ENCODE results near the gene RBP5.

Gene RBP5

DNA sequence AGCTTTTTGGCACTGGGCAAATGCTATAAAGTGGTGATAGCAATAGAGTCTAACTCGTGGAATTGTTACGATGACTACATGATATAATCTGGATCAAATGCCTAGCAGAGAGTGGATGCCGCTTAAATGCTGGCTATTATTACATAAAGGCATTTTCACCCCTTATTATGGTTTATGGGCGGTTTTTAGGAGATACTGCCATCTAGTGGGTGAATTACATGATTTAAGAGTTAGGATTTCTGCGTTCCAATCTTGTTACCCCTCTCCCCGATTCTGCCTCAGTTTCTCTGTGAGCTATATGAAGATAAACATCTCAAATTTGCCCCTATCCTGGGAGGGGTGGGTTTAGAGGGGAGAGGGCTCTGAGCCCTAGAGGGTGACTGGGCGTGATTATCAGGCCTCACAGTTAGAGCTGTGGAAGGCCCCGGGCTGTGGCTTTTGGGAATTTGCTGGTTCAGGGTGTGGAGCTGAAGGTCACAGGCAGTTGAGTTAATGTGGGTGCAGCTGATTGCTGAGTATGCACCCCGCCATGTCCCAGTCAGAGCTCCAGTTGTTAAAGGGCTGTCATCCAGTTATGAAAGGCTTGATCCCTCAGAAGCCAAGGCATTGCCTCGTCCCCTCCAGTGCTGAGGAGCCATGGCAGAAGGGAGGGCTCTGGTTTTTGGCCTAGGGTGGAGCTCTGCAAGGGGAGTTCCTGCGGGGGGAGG is 15.9 kb upstream of the RBP5 start:
- peak; percentile 96 for DNase-seq

DNA sequence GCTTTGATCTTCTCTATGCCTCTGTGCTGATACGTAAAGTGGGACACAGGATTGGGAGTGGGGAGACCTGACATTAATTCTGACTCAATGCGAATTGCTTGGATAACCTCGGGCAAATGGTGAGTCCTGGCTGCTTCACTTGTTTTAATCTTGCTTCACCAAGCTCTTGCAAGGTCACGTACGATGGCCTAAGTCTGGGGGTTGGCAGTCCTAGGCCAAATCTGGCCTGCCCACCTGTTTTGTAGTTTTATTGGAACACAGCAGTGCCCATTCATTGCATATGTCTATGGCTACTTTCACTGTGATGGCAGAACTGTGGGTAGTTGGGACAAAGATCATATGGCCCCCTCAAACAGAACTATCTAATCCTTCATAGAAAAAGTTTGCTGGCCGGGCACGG is 14.9 kb upstream of the RBP5 start:
- no peak for DNase-seq

DNA sequence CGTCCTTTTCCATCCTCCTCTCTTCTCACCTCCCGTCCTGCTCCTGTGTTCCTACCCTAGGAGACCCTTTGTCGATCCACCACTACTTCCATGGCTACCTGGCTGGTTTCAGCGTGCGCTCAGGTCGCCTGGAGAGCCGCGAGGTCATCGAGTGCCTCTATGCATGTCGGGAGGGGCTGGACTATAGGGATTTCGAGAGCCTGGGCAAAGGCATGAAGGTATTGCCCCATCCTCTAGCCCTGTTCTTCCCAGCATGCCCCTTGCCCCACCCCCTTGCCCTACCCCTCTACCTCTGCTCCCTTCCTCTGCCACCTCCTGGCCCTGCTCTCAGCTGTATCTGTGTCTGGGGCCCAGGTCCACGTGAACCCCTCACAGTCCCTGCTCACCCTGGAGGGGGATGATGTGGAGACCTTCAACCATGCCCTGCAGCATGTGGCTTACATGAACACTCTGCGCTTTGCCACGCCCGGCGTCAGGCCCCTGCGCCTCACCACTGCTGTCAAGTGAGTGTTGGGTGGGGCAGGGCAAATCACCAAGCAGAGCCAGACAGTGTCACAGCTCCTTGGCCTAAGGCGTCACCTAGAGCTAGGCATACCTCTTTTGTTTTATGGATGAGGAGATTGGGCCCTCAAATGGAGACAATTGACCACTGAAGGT is 14.2 kb upstream of the RBP5 start:
- no peak for DNase-seq

DNA sequence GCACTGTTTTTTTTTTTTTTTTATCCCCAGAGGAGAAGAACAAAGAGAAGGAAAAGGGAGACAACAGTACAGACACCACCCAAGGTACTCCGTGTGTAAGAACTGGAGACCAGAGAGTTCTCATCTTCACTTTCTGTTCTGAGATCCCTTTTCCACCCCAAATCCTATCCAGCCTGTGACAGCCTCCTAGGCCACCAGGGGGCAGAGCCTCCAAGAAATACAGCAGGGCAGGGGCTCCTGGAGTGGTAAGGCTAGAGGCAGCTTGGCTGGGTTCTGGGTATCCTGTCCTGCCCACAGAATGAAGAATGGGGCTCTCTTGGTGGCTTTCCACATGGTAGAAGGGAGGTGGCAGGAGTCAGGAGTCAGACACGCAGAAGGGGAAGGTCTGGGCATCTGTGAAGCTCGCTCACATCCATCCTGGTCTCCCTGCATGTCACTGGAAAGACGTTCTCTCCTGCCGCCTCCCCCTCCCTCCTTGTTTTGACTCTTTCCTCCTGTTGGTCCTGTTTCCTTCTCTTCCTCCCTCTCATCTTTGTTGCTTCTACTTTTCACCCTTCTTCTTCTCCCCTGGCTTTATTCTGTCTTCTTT is 13.5 kb upstream of the RBP5 start:
- peak; percentile 76 for DNase-seq

DNA sequence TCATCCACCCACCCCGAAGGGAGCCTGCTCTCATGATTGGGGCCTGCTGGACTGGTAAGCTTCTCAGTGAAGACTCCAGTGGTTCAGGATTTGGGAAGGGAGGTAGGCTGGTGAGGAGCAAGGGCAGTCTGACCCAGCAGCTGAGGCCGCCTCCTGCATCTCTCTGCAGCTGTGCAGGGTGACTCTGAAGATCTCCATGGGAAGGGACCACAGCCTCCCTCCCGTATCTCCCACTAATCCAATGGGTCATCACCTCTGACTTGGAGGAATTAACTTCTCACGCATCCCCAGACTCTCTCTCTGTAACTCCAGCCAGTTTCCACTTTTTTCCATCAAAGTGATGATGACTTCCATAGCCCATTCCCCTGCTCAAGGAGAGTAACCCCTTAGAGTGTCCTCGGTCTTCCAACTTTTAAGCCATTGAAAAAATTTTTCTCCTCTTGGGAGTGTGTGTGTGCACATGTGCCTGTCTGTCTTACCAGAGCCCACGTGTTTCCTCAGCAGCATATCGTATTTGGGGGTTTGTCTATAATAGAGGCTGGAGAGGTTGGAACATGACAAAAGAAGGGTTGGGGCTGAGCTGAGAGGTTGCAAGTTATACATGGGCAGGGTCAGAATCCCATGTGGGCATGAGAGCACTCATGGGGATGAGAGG is 12.8 kb upstream of the RBP5 start:
- no peak for DNase-seq

DNA sequence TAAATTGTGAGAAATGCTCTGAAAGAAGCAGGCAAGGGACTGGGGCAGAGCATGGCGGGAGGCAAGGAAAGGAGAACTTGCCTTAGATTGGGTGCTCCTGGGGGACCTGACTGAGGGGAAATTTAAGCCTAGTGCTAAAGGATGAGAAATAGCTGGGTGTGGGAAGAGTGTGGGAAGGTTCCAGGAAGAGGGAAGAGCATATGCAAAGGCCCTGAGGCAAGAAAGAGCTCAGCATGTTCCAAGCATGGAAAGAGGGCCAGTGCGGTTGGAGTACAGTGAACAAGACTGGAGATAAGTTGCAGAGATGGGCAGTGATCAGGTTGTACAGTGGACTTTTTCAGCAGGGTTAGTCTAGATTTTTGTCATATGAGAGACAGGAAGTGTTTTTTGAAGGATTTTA is 10.5 kb upstream of the RBP5 start:
- no peak for DNase-seq

DNA sequence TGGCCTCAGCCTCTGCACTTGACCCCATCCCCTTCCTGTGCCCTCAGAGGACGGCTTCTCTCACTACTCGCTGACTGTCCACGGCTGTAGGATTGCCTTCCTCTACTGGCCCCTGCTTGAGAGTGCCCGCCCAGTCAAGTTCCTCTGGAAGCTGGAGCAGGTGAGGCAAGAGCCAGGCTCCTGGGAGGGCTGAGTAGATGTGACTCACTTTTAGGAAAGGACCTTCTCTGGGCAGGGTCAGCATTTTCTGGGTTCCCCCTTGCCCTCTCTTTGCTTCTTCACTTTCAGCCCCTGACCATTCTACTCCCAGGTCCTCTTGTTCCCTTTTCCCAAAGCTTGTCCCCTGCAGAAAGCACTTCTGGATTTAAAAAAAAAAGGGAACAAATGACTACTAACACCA is 9.2 kb upstream of the RBP5 start:
- no peak for DNase-seq

DNA sequence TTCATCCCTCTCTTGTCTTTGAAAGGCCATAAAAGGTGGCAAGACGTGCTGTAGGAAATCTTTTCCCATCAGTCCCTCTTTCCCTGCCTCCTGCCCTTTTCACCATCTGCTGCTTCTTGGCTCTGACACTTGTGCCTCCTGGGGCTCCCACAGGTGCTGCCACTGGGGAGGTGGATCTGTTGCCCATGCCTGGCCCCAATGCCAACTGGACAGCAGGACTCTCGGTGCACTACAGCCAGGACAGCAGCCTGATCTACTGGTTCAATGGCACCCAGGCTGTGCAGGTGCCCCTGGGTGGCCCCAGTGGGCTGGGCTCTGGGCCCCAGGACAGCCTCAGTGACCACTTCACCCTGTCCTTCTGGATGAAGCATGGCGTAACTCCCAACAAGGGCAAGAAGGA is 8.0 kb upstream of the RBP5 start:
- DNase-seq, result no peak

DNA sequence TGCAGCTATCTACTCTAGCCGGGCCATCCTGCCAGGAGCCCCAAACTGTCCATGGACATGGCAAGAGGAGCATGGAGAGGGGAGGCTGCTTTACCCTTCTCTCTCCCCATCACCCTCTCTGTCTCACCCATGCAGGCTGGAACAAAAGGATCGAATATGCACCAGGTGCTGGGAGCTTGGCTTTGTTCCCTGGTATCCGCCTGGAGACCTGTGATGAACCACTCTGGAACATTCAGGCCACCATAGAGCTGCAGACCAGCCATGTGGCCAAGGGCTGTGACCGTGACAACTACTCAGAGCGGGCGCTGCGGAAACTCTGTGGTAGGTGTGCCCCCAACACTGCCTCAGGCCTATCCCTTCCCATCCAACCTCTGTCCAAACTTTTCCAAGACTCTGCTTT is 7.4 kb upstream of the RBP5 start:
- no peak for DNase-seq

DNA sequence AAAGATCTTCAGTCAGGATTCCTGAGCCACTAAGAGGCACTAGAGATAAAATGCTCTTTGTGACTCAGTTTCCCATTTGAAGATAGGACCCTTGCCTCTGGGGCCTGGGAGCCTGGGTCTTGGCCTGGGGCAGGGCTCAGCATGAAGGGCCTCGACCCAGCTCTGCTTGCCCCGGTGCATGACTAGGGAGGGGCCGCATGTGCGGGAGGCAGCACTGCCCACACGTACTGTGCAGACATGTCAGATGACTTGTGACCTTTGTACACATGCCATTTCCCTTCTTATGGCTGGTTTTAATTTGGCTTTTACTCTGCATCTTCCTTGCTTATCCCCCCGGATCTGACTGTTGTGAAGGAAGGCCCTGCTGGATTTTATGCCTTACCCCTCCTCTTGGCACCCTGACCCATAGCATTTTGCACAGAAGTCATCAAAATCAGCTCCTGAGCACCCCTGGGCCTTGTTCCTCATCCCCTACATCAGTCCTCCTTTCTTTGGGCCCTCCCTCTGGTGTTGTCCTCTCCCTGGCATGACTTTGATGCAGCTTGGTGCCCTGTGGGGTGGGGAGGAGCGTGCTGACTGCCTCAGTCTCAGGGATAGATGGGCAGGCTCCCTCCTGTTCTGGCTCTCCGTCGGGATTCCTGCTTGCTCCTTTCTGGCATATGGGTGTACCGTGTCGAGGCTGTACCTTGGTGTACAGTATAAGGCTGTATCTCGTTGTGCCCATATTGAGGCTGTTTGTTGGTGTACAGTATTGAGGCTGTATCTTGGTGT is 5.9 kb upstream of the RBP5 start:
- DNase-seq, result no peak

DNA sequence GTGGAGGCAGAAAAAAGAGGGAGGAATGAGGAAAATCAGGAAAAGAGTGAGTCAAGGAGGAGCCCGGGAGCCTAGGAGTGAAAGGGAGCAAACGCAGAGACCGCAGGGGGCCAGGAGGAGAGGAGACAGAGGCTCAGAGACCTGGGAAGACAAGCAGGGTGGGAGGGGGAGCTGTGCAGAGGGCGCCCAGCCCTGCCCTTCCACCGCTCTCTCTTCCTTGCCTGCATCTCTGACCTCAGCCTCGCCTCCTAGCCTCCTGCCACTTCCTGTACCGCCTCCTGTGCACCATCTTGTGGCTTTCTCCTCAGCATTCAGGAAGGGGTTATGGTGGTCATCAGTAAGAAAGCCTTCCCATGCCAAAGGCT is 2.8 kb upstream of the RBP5 start:
- DNase-seq, result no peak

DNA sequence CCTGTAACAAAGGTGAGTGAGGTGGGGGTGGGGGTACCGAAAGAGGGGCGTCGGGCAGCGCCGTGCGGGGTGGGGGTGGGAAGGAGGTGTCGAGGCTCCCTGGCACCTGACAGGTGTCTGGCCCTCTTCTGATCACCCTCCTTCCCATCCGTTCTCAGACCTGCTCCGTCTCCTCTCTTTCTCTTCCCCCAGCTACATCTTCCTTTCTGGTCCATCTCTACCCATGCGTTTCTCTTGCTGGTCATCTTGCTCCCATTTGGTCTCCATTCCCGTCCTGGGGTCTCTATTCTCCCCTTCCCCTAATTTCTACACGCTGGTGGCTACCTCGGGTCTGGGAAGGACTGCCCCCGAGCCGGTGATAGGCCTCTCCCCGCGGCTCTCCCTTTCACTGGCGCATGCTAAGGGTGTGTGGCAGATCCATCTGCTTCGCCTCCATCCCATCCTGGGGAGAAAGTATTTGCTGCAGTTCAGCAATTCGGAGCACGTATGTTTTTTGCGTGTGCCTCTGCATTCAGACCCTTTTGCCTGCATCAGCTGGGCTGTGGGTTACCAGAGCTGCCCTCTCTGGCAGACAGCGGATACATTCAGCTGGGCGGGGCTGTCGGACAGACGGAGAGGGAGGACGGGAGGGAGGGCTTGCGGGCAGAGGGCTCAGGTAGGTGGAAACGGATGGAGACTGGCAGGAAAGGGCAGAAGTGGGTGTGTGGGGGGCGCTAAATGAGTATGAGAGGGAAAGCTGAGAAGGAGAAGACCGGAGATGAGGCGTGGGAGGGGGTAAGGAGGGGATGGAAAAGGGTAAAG is 2.2 kb upstream of the RBP5 start:
- peak; percentile 93 for DNase-seq

DNA sequence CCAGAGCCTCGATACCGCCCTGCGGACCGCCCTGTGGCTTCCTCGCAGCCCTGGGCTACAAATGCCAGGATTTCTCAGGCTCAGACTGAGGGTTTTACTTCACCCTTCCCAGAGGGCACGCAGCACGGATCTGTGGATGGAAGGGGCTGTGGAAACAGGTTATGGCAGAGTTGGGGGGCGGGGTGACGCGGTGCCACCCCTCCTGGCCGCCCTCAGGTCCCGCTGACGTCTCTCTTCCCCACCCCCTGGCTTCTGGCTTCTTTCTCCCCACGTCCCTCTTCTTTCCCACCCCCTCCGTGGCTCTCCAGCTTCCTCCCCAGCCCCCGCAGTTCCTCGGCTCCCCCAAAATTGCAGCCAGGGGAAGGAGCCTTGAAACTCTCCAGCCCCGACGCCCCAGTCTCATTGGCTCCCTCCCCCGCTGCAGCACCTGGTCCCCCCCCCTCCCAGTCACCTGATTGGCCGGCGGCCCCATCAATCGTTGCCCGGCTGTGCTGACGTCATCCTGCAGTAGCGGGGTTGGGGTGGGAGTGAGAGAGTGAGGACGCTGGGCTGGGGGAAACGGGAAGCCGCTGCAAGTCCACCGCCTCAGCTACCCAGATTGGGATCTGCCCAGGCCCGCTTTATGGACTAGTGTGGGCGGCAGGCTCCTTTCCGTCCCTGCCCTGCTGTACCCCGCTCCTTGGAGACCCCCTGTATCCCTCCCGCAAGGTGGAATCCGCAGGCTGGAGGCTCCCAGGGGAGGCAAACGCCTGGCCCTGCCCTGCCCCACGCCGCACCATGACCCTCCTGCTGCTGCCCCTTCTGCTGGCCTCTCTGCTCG is 1.4 kb upstream of the RBP5 start, which contains the start of gene CLSTN3:
Gene CLSTN3, plus strand, starts transcription at position 500 of the 820 bp plus-strand sequence. Its CDS starts 278 bp downstream, at position 778.
- DNase-seq, result peak; percentile 100

DNA sequence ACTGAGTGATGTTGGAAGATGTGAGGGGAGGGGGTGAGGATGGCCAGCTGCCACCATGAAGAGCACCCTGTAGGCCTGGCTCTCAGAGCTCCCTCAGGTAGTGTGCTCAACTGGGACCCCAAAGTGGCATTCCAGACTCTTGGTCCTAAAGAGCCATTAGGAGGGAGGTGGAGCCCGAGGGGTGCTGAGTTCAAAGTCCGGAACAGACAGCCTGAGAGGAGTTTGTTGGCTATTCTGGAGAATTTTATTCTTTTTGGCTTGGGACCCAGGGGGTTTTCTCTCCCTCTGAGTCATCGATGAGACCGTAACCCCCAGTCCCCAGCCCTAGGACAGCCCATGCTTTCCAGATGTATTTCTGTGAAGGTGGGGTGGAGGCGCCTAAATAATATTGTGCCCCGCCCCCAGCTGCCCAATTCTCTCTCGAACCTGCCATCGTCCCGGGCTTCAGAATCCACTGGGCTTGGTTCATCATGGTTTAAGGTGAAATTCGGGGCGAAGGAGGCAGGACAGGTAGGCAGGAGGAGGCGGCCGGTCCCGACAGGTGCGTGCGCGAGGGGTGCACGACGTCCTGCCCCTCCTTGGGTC is 690 bp upstream of the RBP5 start:
- no peak for DNase-seq

DNA sequence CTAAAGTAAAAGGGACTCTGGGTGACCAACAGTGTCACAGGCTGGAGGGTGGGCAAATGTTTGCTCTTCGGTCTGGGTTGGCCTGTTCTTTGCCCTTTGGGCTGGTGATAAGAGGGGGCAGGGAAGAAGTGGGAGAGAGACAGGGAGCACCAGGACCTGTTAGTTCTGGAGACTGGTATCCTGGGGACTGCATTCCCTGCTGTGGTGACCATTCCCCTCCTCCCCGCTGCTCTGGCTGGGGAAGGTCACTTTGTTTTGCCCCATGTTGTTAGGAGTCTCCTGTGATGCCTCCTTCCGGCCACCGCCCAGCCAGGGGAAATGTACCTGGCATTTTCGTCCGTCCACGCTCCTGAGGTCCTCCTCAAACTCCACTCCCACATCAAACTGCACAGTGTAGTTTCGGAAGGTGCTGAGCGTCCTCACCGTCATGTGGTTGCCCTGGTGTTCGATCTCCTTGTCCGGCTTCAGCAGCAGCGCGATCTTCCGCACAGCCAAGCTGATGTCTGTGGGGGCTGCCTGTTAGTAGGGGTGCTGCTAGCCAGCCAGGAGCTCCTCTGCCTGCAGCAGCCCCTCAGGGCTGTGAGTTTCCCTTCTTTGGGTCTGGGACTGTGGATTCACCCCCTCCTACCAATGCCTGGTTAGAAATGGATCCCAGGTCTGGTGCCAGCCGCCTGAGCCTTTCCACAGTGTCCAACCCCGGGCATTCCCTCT is 618 bp downstream of the RBP5 start:
- DNase-seq, result no peak

DNA sequence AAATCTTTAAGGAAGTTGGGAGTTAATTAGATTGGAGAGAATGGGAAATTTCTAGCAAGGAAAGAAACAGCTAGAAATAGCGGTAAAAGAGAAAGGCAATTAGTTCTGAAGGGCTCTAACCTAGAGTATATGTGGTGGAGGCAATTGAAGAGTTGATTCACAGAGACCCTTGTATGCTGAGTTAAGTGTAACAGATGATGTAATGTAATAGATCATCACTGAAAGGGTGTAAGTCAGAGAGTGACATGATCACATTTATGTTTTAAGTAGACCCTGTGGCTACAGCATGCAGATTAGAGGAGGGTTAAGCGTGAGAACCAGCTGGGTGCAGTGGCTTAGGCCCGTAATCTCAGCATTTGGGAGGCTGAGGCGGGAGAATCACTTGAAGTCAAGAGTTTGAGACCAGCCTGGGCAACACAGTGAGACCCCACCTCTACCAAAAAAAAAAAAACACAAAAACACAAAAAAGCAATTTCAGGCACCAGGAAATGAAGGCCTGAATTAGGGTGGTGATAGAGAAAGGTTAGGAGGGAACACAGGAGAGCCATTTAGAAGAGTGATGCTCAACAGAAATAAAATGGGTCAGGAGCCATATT is 3.0 kb downstream of the RBP5 start:
- no peak for DNase-seq

DNA sequence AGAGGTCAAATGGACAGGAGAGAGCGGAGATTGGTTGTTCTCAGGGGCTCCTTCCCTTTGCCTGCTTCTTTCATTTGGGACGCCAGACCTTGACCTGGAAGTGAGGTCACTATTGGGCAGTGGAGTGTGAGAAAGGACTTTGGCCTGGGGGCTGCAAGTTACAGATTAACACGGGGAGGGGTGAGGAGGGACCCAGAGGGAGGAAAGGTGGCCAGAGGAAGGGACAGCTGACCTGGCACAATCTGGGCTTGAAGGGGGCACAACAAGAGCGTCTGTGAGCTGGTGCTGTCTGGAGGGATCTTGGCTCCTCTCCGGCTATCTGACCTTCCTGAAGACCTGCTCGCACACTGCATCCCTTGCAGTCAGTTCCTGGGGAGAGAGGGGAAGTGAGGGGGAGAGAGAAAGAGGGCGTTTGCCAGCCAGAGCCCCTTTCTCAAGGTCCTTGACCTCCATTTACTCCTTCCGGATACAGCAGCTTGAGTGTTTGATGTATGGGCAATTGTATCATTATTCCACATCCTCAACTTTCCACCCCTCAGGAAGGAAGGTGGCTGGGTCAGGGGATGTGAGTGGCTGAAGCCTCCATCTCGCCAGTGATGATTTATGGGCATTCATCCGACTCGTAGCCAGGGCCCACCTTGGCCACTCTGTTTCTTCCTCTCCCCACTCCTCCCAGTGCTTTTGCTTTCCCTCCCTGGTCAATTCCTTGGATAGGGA is 4.7 kb downstream of the RBP5 start:
- no peak for DNase-seq

DNA sequence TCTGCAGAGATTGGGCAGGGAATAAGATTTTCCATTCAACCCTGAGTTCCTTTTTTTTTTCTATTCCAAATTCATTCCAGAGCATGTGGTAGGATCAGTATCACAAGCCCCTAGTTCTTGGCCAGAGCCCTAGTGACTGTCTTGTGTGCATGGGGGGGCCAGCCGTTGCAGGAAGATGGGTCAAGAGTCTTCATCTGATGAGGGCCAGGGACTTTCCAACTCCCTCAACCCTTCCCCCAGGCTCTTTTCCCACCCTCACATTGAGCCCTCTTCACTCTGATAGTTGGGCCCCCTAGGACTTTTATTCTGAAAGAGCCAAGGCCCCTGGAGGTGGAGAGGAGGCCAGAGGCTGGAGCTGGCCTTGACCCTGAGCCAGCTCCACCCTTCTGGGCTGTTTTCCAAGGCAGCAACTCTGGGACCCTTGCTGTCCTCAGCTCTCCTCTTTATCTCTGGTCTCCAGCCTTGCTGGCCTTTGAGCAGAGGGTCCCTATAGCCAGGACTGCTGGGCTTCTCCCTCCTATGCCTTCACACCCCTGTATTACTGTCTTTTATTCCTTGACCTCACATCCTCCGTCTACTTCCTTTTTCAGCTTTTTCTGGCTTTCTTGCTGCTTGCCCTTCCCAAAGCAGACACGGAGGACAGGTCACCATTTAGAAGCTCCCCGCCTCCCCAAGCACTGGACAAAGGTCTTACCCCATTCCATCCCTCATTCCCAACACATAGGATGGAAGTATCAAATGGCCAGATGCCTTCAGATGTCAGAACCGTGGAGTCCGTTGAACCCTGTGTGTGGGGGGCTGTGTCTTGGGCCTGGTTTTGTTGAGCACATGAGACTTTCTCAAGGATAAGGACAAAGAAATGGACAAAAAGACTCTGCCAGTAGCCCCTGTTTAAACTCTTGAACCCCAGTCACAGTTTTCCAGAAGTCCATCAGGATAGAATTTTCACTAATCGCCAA is 5.6 kb downstream of the RBP5 start:
- DNase-seq, result no peak

Measured in NCI-H2171 treated with DMSO at 0.1 percent for 48 hours (cell line).